Breast epithelium (tissue), 4 donors: ENCODE data around the gene COL6A1. TPM values are rescaled to one million over a fixed set of nuclear protein-coding genes. Genes with fewer than 3 reads are reported as not detected.

ENCODE experiments used
- DNase-seq, 2 donors: peaks; one replicate each; pipeline ENCODE4 v3.0.0-alpha.2; 2019; ENCODE audit warnings: low spot score in 2 of 2
- H3K27ac ChIP-seq, 2 donors: fragments of 200-600 bp; sonication (generic) in 1 of 2; one replicate each; pipeline ENCODE4 v1.5.1; 2016 to 2019; ENCODE audit warnings: mild to moderate bottlenecking in 1 of 2
- H3K27me3 ChIP-seq, 2 donors: fragments of 200-600 bp; sonication (generic) in 1 of 2; one replicate each; pipeline versions ENCODE4 v1.5.1 to v1.6.0; 2017 to 2019; ENCODE audit warnings: control low read depth in 1 of 2, mild to moderate bottlenecking in 1 of 2
- H3K36me3 ChIP-seq: fragments of 200-600 bp; one replicate; pipeline ENCODE4 v1.5.1; 2019
- H3K4me1 ChIP-seq, 2 donors: fragments of 200-600 bp; sonication (generic); one replicate each; pipeline ENCODE4 v1.5.1; 2016 to 2019; ENCODE audit warnings: control low read depth in 1 of 2
- H3K4me3 ChIP-seq, 3 donors: fragments of 200-600 bp; sonication (generic); 1 replicate in 2 of 3; 2 replicates in 1 of 3; pipeline ENCODE4 v1.5.1; 2016 to 2019; ENCODE audit warnings: mild to moderate bottlenecking in 3 of 3, moderate library complexity in 2 of 3
- H3K9me3 ChIP-seq, 2 donors: fragments of 200-600 bp; sonication (generic) in 1 of 2; one replicate each; pipeline ENCODE4 v1.5.1; 2016 to 2019; ENCODE audit warnings: control low read depth in 1 of 2
- POLR2A ChIP-seq: fragments of 450-650 bp; IDR thresholded peaks from one replicate; pipeline ENCODE4 v1.6.1; 2016; ENCODE audit warnings: antibody characterized with exemption, mild to moderate bottlenecking, moderate library complexity
- POLR2AphosphoS5 ChIP-seq, 3 donors: sonication (generic); formaldehyde crosslinking; IDR thresholded peaks; one replicate each; pipeline ENCODE4 v1.6.1; 2017; ENCODE audit warnings: antibody characterized with exemption in 3 of 3
- intact Hi-C: fragments of 100-400 bp; cut with DNase I; formaldehyde crosslinking; loops from one replicate; pipeline ENCODE4 v1.15.1; 2023; ENCODE audit warnings: low total_unique reads
- total RNA-seq, 3 donors: library from RNA; depleted of rRNA; stranded (reverse); fragments of >200 nt; gene quantifications; one replicate each; pipeline ENCODE4 v1.1.0, GENCODE V29; 2016
- TF ChIP-seq, protein P1 (sequence below), 3 donors: fragments of 450-650 bp; IDR thresholded peaks; one replicate each; pipeline ENCODE4 v1.5.1; 2016 to 2017; ENCODE audit warnings: antibody characterized with exemption in 3 of 3, mild to moderate bottlenecking in 3 of 3, moderate library complexity in 3 of 3

Gene COL6A1
- total RNA-seq, 3 donors from 2014 or later = 137 to 527 (median 201) TPM

DNA sequence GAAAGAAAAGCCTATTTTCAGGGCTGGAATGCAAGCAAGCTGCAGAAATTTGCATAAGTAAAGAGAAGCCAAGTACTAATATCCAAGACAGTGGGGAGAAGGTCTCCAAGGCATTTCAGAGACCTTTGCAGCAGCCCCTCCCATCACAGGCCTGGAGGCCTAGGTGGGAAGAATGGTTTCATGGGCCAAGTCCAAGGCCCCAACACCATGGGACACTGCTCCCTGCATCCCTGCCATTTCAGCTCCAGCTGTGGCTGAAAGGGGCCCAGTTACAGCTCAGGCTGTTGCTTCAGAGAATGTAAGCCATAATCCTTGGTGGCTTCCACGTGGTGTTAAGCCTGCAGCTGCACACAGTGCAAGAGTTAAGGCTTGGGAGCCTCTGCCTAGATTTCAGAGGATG lies 16.9 kb upstream of the COL6A1 start:
- no peak for TF ChIP-seq POLR2A

DNA sequence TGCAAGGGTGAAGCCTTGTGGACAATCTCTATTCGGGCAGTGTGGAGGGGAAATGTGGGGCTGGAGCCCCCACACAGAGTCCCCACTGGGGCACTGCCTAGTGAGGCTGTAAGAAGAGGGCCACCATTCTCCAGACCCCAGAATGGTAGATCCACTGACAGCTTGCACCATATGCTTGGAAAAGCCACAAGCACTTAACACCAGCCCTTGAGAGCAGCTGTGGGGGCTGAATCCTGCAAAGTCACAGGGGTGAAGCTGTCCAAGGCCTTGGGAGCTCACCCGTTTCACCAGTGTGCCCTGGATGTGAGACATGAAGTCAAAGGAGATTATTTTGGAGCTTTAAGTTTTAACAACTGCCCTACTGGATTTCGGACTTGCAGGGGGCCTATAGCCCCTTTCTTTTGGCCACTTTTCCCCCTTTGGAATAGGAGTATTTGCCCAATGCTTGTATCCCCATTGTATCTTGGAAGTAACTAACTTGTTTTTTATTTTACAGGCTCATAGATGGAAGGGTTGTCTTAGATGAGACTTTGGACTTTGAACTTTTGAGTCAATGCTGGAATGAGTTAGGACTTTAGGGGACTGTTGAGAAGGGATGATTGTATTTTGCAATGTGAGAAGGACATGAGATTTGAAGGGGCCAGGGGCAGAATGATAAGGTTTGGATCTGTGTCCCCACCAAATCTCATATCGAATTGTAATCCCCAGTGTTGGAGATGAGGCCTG lies 16.3 kb upstream of the COL6A1 start:
- Histone ChIP-seq H3K9me3 (peaks cover 7 to 9% of the 10 kb centered on the region in 2 donors), H3K4me3 (no peak overlapping the region), H3K27ac (no peak overlapping the region), H3K4me1 (no peaks in the 10 kb centered on the region), H3K27me3 (no peaks in the 10 kb centered on the region), H3K36me3 (no peaks in the 10 kb centered on the region)
- intact Hi-C loops = no loop called here
- no peak for DNase-seq
- TF ChIP-seq, protein P1, sequence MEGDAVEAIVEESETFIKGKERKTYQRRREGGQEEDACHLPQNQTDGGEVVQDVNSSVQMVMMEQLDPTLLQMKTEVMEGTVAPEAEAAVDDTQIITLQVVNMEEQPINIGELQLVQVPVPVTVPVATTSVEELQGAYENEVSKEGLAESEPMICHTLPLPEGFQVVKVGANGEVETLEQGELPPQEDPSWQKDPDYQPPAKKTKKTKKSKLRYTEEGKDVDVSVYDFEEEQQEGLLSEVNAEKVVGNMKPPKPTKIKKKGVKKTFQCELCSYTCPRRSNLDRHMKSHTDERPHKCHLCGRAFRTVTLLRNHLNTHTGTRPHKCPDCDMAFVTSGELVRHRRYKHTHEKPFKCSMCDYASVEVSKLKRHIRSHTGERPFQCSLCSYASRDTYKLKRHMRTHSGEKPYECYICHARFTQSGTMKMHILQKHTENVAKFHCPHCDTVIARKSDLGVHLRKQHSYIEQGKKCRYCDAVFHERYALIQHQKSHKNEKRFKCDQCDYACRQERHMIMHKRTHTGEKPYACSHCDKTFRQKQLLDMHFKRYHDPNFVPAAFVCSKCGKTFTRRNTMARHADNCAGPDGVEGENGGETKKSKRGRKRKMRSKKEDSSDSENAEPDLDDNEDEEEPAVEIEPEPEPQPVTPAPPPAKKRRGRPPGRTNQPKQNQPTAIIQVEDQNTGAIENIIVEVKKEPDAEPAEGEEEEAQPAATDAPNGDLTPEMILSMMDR (IDR thresholded peaks at IDR 0.05) = no peak
- no peak for TF ChIP-seq POLR2AphosphoS5 (IDR thresholded peaks at IDR 0.05)
- TF ChIP-seq POLR2A = no peak

More for the DNA sequence above, 16.9 kb upstream of the COL6A1 start:
- Histone ChIP-seq H3K36me3 (no peaks in the 10 kb centered on the region), H3K9me3 (peaks cover 7 to 9% of the 10 kb centered on the region in 2 donors), H3K4me1 (no peaks in the 10 kb centered on the region), H3K27me3 (no peaks in the 10 kb centered on the region), H3K27ac (no peak overlapping the region), H3K4me3 (no peak overlapping the region)
- intact Hi-C loops = no loop called here
- no peak for DNase-seq

DNA sequence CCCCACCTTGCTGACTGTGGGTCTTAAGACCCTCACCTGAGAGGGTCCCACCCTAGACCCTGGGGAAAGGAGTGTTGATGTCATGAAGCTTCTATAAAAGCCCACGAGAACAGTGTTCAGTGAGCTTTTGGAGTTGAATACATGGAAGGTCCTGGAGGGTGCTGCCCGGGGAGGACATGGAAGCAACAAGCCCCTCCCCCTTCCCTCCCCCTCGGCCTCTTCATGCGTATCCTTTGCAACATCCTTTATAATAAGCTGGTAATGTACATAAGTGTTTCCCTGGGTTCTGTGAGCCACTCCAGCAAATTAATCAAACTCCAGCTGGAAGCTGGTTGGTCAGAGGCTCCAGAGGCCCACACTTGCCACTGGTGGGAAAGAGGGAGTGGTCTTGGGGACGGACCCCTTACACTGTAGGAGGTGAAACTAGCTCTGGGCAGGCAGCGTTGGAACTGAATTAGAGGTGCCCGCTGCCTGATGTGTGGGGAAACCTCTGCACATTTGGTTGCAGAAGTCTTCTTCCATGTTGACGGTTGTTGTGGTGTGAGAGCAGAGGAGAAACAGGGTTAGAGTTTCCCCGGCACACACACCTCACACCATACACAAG lies 14.7 kb upstream of the COL6A1 start:
- Histone ChIP-seq H3K4me1 (no peaks in the 10 kb centered on the region), H3K27me3 (no peaks in the 10 kb centered on the region), H3K4me3 (no peak overlapping the region), H3K27ac (no peak overlapping the region), H3K36me3 (no peaks in the 10 kb centered on the region), H3K9me3 (peaks cover 5 to 7% of the 10 kb centered on the region in 2 donors)
- intact Hi-C loops = no loop called here
- TF ChIP-seq POLR2A (no peak), POLR2AphosphoS5 (IDR thresholded peaks at IDR 0.05) (no peak)
- TF ChIP-seq, protein P1 (IDR thresholded peaks at IDR 0.05) = no peak
- DNase-seq = no peak

DNA sequence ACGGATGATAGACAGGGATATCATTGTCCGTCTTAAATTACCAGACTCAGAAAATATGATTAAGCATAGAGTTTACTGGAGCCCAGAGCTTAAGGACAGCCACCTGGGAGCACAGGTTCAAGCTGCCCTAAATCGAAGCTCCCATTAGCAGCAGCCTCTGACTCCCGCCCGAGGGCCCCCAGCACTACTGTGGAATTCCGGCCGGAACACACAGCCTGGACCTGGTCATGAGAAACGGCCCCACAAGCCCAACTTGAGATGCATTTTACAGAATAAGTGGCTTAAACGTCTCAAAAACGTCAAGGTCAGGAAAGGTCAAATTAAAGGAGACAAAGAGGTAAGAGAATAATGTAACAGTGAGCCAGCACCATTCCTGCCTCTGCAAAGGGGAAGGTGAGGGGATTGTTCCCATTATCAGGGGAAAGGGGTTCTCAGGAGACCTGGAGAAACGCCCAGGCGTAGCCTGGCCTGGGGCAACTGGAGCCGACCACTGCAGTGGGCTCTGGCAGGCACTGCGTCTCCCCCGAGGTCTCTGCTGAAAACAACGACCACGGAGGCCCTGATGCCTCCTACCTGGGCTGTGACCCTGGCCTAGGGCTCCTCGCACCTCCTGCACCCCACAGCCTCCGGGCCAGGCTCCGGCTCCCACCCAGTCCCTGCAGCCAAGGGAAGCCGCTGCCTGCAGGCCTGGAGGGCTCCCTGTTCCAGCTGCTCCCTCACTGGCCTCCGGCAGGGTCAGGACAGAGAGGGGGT lies 11.5 kb upstream of the COL6A1 start:
- DNase-seq = no peak
- Histone ChIP-seq H3K9me3 (no peaks in the 10 kb centered on the region), H3K27me3 (no peaks in the 10 kb centered on the region), H3K4me1 (peaks cover 16 to 21% of the 10 kb centered on the region in 2 donors), H3K27ac (peak overlapping the region in 1 of 2 donors; percentile 99), H3K4me3 (no peak overlapping the region), H3K36me3 (no peaks in the 10 kb centered on the region)
- TF ChIP-seq, protein P1 (IDR thresholded peaks at IDR 0.05) = no peak
- TF ChIP-seq POLR2A (no peak), POLR2AphosphoS5 (IDR thresholded peaks at IDR 0.05) (no peak)
- intact Hi-C loops = no loop called here

DNA sequence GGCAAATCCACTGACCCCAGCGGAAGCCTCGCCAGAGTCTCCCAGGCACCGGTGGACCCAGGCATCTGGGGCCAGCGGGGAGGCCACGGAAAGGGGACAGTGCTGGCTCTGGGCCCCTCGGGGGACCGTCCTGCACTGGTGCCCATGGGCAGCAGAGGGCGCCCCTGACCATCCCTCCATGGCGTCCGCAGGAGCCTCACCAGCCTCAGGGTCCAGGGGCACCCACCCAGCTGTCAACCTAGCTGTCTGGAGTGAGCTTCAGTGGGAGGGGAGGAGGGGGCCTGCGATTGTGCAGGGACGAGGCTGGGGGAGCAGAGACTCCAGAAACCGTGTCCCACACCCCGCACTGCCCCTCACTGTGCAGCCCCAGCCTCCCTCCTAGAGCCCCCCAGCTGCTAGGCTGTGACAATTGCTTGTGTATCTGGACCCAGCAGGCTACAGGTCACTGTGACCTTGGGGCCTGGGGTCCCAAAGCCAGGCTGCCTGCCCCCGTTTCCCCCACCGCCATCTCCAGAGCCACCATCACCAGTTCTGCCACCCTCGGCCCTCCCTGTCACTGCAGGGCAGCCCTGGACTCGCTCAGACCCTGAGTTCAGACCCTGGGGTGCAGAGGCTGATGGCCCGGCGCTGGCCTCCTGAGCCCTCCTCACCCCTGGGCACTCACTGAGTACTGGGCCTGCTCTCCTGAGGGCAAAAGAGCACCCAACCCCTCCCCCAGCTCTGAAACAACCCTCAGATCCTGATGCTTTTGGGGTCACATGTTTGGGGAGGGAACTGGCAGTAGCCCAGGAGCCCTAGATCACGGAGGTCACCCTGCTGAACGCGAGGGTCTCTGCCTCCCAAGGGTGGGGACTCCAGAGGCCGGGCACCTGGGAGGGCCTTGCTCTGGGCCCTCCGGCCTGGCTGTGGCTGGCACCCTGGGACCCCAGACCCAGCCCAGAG lies 10.6 kb upstream of the COL6A1 start:
- Histone ChIP-seq H3K36me3 (no peaks in the 10 kb centered on the region), H3K9me3 (no peaks in the 10 kb centered on the region), H3K27ac (peak overlapping the region; percentile 83 to 99), H3K4me1 (peaks cover 16 to 23% of the 10 kb centered on the region in 2 donors), H3K4me3 (no peak overlapping the region), H3K27me3 (no peaks in the 10 kb centered on the region)
- DNase-seq = peak in 1 of 2 donors; percentile 54
- intact Hi-C loops = no loop called here
- TF ChIP-seq POLR2AphosphoS5 (IDR thresholded peaks at IDR 0.05) (peak in 1 of 3 donors; percentile 40), POLR2A (no peak)
- TF ChIP-seq, protein P1 (IDR thresholded peaks at IDR 0.05) = peak; percentile 36 to 76 (median 75)
